HL-60 (cell line): ENCODE measurements around the gene CTSL.

Experiments used
- DNase-seq, 2 experiments: peaks; one replicate each; pipeline ENCODE4 v3.0.0-alpha.2; 2010 to 2020; ENCODE audit warnings: low read depth in 1 of 2, low spot score in 1 of 2
- H3K27ac ChIP-seq: fragments of 250-450 bp; sonication (Bioruptor Pico); replicated peaks from 2 replicates; pipeline ENCODE4 v1.5.1; 2020; ENCODE audit warnings: mild to moderate bottlenecking, moderate library complexity
- H3K27me3 ChIP-seq: fragments of 250-450 bp; sonication (Bioruptor Pico); 2 replicates; pipeline ENCODE4 v1.5.1; 2021; ENCODE audit warnings: mild to moderate bottlenecking, moderate library complexity; ENCODE audit not compliant: insufficient read depth, poor library complexity, severe bottlenecking
- H3K4me3 ChIP-seq: replicated peaks from 2 replicates; pipeline ENCODE4 v1.5.1; 2011; ENCODE audit warnings: mild to moderate bottlenecking, control low read depth, low read length; ENCODE audit not compliant: insufficient read depth
- CTCF ChIP-seq: IDR thresholded peaks from one replicate; pipeline ENCODE4 v1.5.1; 2011; ENCODE audit warnings: low read length, control low read depth, inconsistent platforms; ENCODE audit not compliant: insufficient read depth
- GABPA ChIP-seq: IDR thresholded peaks from 2 replicates; pipeline ENCODE4 v1.6.1; 2012; ENCODE audit warnings: low read depth
- POLR2AphosphoS5 ChIP-seq: IDR thresholded peaks from 2 replicates; pipeline ENCODE4 v1.6.1; 2012; ENCODE audit warnings: low read depth
- REST ChIP-seq: IDR thresholded peaks from 2 replicates; pipeline ENCODE4 v1.6.1; 2012; ENCODE audit warnings: low read depth; ENCODE audit not compliant: insufficient replicate concordance
- SPI1 ChIP-seq: IDR thresholded peaks from 2 replicates; pipeline ENCODE4 v1.6.1; 2012; ENCODE audit warnings: low read depth, mild to moderate bottlenecking, borderline replicate concordance

Gene CTSL

GRCh38 chr9:87732344-87732743 lies 6.4 kb downstream of the CTSL start:
- Histone ChIP-seq H3K27ac (no peak overlapping the region), H3K4me3 (no peak overlapping the region), H3K27me3 (no peaks in the 10 kb centered on the region)
- no peak for DNase-seq
- TF ChIP-seq SPI1: no peak

GRCh38 chr9:87732756-87733155 lies 6.8 kb downstream of the CTSL start:
- TF ChIP-seq REST: no peak
- no peak for TF ChIP-seq POLR2AphosphoS5
- no peak for TF ChIP-seq CTCF
- TF ChIP-seq SPI1: no peak
- no peak for TF ChIP-seq GABPA
- no peak overlapping the region for H3K4me3 ChIP-seq
- DNase-seq: no peak
- no peaks in the 10 kb centered on the region for H3K27me3 ChIP-seq
- H3K27ac ChIP-seq: no peak overlapping the region

- no peak for TF ChIP-seq GABPA
- TF ChIP-seq REST: no peak
- TF ChIP-seq SPI1: no peak
- TF ChIP-seq POLR2AphosphoS5: no peak
- TF ChIP-seq CTCF: no peak
- Histone ChIP-seq H3K27me3 (no peaks in the 10 kb centered on the region), H3K4me3 (no peak overlapping the region), H3K27ac (no peak overlapping the region)
- no peak for DNase-seq
Measured at GRCh38 chr9:87733273-87734052, 7.5 kb downstream of the CTSL start.

GRCh38 chr9:87734106-87734505 lies 8.2 kb downstream of the CTSL start:
- TF ChIP-seq SPI1: peak; percentile 46; the same call in 1 of the 2 replicates
- TF ChIP-seq POLR2AphosphoS5: no peak
- DNase-seq: no peak
- no peak overlapping the region for H3K4me3 ChIP-seq
- no peaks in the 10 kb centered on the region for H3K27me3 ChIP-seq
- H3K27ac ChIP-seq: no peak overlapping the region

- TF ChIP-seq REST: no peak
- no peak for TF ChIP-seq POLR2AphosphoS5
- no peak for TF ChIP-seq CTCF
- TF ChIP-seq GABPA: no peak
- TF ChIP-seq SPI1: no peak
- Histone ChIP-seq H3K27ac (no peak overlapping the region), H3K27me3 (no peaks in the 10 kb centered on the region), H3K4me3 (no peak overlapping the region)
- DNase-seq: no peak
Measured at GRCh38 chr9:87739546-87739945, 13.6 kb downstream of the CTSL start.
